CD4-positive, alpha-beta T cell treated with Interleukin-17A for 4 hours (primary cell): ENCODE measurements around the gene EGLN3.

Source experiments
- DNase-seq: peaks from one replicate; pipeline ENCODE4 v3.0.0-alpha.2; 2020; ENCODE audit warnings: mixed read lengths

Gene EGLN3

DNA sequence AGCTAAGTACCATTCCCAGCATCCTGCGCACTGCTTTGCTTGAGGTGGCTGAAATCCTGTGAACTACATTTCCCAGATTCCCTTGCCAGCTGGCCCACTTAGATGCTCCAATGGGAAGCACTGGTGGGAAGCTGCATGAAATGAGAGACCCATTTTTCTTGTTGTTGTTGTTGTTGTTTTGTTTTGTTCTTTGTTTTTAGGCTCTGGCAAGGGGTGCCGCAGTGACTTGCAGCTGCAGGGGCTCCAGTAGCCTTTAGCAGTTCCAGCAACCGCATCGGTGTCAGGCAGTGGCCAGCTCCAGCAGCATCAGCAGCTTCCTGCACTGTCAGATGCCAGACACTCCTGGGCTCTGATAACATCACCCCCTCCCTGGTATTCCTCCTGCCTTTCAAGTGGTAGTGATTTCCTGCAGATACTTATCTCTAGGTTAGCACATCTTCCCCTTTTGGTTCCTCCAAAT, 8.8 kb upstream of the EGLN3 start:
- DNase-seq, result no peak

DNA sequence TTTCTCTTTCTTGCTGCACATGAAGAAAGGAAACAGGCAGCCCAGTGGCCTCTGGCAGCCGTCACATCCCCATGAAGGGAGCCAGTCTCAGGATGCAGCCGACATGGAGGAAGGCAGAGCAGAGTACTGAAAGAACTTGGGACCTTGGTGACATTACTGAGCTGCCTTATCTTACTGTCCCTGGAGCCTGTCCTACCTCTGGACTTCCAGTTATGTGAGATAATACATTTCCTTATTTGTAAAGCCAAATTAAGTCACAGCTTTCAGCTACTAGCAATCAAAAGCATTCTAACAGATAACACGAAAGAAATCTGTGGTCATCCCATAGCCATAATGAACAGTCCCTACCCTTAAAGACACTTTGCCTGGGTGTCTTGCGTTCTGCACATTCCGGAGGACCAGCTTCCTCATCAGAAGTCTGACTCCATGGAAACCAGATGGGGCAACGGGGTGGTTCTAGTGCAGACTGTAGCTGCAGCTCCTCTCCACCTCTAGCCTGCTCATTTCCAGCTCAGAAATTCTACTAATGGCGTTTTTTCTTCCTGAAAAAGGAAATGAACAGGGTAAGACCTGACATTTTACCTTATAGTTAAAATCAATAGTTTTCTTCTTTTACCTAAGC, 7.8 kb upstream of the EGLN3 start:
- no peak for DNase-seq

DNA sequence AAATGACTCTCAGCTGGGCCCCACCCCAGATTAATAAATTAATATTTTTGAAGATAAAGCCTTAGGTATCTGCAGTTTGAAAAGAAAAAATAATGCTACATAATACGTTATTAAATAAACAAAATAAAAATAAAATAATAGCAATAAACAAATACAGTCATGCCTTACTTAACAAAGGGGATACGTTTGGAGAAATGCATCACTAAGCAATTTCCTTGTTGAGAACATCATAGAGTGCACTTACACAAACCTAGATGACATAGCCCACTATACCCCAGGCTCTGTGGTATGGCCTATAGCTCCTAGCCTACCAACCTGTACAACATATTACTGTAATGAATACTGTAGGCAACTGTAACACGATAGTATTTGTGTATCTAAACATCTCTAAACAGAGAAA, 7.1 kb upstream of the EGLN3 start:
- no peak for DNase-seq

DNA sequence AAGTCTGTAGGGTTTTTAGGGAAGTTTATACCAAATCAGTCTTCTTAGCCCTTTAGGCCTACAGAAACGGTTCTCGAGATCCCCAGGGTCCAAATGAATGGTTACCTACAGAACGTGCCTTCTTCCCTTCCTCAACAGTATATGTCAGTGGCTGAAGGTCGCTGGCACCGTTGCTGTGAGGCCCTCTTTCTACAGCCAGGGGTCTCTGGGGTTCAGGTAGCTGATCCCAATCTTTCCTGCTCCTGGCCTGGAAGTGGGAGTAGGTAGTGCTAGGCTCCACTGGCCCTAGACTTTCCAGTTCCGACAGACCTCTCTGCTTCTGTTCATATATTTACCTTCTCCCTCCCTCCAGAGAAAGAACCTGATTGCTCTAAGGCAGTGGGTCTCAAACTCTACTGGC, 6.4 kb upstream of the EGLN3 start:
- no peak for DNase-seq

DNA sequence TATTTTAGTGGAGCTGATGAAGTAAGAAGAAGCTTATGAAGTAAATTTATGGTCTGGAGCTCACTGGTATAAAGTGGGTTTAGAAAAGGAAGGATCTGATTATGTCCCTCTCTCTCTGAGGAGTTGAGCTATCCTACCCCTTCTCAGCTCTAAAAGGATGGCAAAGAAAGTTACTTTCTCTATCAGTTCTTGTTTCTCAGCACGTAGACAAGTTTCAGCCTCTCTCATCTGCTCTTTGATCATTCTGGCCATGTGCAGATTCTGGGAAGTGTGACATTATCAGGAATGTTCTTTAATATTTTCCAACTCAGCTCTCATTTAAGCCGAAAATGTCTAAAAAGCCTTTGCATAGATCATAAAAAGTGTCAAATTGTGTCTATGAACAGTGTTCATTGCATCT, 5.8 kb upstream of the EGLN3 start:
- no peak for DNase-seq

DNA sequence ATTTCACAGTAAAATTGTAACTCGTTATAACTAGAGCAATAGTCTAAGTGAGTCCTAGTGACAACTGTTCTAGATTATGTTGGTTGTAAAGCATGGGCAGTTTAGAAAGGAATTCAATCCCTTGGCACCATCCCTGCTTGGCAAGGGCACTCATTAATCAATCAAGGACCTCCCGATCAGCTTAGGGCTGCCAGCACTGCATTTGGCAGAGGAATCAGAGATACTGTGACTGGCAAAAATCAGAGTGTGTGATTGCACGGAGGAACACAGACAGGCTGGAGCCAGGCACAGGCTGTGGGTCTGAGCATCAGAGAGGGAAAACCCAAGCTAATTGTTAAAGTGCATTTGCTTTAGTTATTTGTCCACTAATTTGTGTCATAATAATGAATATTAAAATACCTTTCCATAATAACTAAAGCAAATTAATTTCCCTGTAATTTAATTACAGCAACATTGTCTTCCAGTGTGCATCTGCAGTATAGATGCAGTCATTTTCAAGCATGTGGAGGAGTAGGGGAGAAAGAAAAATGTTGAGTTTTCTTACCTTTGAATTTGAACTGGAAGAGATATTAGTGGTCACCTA, 3.2 kb upstream of the EGLN3 start:
- DNase-seq, result no peak

DNA sequence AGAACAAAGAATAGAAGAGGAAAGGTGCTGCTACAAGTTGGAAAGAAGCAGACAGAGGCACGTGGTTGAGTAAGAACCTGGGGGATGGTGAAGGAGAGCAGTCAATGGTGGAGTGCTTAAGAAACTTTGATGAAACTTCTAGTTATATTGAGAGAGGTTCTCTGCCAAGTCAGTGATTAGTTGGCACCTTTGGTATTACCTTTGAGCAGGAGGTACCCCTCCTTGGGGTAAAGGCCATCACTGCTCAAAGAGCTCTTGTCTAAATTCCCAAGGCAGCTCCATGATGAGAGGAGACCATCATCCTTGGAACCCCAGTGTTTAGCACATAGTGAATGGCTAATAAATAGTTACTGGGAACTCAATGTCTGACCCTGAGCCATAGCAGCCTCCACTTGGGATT, 1.7 kb upstream of the EGLN3 start:
- no peak for DNase-seq

DNA sequence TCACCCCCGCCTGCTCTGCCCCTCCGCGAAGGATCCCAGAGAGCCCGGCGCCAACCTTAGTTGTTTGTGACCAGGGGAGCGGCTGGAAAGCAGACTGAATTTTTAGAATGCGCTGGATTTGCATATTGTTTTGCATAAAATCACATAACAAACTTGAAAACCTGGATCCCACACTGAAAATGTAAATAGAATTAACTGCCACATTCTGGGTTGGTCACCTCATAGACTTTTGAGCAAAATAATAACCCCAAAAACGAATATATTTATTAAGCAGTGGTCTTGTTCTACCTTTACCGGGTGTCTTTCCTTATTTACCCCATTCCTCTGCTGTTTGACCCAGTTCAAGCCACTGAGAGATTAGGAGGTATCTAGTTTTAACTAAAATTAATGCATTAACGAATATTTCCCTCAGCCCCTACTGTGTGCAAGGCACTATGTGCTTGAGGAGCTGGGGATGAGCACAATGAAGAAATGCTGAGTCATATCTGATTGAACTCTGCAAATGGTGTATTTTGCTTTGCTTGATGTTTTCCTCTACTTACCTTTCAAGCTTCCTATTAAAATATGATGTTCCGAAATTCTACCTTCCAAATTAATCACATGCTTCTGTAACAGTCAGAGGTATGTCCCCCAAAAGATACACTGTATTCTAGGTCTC, 438 bp upstream of the EGLN3 start:
- no peak for DNase-seq

DNA sequence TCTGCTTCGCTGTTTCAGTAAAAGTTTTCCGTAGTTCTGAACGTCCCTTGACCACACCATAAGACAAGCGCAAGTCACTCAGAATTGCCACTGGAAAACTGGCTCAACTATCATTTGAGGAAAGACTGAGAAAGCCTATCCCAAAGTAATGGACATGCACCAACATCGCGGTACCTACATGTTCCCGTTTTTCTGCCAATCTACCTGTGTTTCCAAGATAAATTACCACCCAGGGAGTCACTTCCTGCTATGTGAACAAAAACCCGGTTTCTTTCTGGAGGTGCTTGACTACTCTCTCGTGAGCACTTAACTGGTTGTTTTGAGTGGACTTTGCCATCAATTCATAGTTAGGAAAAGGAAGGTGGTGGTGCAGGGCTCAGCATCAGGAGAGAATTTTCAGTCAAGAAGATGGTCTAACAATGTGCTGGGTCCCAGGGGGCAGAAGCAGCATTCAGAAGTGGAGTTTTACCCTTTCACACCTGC, 1.4 kb downstream of the EGLN3 start:
- DNase-seq, result no peak

DNA sequence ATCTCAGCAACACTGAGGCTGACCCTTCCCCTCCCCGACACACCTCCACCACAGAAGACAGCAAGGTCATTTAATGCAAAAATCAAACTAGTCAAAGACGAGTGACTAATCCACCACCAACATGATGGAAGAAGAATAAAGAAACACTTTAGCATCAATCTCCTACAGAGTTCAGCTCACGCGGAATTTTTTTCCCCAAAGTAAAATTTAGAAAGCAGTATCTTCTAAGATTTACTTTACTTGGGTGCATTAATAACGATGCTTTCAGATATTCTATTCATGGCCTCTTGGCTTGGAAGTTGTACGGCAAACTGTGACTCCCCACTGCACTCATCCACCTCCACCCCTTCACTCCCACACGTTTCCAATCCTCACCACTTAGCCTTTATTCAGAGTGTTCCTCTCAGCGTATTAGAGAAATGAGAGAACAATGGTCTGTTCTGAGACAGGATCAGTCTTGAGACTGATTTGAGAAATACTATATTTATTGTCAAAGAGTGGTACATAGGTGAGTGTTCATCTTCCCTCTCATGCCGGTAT, 1.9 kb downstream of the EGLN3 start:
- DNase-seq, result no peak

DNA sequence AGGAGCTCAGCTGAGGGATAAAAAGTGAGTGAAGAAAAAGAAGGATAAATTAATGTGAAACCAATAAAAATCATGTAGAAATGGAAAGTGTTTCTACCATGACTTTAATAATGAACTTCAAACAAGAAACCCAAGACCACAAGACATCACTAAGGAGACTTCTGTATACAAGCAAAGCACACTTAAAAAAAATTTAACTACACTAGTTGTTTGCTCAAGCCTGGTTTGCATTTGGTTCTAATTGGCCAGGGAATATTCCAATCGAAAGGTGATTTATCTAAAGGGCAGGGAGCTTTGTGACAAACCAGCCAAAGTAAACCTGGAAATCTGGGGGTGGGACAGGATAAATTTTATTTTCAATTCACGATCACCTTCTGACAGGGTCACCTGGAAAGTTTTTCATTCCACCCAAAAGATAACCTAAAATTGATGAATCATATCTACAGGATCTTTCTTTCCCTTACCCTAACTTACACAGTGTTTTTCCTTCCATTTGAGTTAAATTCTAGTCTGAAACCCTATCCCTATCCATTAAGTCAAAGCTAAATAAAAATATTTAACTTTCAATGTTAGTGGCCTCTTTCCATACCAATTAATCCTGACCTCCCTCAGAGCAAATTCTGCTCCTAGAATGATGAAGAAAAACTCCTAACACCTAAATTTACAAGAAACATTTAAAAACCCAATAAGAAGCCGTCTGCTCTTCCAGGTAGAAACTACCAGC, 2.6 kb downstream of the EGLN3 start:
- DNase-seq, result no peak

DNA sequence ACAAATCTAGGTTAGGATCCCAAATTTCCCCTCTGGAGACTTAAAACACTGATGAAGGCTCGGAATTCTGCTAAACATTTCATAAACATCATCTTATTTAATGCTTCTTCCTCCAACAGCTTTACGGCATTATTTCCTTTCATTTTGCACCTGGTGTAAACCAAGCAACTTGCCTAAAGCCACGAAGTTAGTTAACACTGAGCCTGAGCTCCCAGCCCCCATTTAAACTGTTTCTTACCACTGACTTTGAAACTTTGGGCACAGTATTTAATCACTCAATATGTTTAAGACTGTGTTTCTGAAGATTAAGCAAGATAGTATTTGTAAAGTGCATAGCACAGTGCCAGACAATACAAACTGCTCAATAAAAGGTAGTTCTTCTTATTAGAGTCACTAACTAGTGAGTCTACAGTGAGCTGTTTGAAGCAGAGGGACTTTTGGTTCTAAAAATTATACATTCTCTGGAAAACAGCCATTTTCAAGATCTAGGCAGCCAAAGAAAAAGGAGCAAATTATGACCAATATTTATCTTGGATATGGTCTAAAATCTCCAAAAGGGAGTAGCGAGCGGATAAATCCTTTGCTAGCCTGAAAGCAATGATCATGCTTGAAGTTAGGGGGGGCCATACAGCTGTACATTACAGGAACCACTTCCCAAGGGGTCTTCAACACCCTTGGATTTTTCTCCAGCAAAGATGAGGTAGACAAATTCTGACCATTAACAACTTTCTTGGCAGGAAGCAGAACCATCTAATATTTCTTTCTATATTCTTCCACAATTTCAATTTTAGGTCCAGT, 4.0 kb downstream of the EGLN3 start:
- DNase-seq, result no peak

DNA sequence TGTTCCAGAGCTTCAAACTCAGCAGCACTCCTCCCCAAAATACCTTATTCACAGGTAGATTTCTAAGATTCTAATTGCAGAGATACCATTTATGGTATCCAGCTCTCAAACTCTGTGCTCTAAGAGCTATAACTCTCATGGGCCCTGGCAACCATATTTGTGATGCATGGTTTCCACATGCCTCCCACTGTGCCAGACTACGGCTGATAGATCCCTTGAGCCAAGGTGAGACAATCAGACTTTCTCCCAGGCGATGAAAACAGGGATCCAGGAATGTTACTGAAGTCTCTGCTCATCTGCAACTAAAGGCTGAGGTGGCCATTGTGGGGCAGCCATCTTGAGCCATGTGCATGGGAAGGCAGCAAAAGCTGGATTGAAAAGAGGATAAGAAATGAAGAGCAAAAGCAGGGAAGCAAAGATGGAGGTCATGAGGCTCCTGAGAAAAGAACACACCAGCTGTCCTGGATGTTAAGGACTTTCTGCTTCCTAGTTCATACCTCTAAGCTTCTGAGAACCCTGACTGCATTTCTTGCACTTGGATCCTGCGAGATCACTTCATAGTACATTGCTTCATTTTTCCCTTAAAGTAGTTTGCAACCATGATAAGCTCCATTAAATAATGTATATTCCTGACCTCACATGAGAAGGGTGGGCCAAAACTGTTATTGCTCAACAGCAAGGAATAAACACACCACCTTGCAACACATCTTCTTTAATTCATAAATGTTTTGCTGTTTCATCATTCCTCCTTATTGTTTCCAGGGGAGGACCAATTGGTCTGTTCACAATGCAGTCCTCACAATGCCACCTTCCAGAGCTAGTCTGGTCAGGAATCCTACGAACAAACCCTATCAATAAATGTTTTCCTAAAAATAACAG, 5.4 kb downstream of the EGLN3 start:
- no peak for DNase-seq

DNA sequence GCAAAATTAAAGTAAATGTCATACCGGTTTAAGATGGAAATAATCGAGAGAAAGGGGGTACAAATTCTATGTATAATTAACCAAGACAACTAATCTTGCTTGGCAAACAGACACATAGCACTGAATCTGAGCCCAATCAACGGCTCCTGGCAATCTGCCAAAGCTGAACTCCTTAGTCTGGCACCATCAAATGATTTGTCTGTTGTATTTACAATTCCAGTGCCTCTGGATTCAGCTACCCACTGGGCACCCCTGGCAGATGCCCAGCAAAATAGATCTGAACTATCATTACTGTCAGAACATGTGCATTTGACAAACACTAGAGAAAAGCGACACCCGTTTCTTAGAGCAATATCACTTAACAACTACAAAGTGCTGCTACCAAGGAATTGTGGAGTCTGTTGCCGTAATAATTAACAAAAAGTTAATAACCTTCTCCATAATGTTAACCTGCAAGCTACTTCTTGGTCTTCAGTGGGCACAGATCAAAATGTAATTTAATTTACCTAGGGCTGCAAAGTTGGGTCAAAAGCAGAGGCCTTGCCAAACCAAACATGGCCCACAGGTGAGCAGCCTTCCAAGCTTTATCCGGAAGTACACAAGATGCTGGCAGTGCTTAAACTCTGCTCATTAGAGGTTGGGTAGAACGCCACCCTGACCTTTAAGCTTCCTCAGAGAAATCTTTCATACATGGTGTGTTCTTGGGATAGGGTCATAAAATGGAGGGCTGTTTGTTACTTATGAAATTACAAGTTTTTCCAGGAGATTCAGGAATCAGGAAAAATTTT, 7.6 kb downstream of the EGLN3 start:
- no peak for DNase-seq

DNA sequence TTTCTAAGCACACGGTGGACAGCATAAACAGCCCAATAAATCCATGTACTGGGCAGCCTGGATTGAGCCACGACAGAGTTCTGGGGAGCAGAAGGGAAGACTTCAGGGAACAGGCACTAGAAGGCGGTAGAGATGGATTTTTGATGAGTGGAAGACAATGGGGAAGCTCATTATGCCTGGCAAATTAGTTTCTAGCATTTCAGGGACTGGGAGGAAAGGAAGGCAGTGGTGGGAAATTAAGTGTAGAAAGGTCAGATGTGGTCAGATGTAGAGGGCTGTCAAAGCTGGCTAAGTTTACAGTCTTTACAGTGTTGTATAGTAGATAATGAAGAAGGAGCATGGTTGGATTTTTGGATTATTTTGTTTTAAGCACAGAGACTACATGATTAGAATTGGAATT, 9.2 kb downstream of the EGLN3 start:
- DNase-seq, result no peak

DNA sequence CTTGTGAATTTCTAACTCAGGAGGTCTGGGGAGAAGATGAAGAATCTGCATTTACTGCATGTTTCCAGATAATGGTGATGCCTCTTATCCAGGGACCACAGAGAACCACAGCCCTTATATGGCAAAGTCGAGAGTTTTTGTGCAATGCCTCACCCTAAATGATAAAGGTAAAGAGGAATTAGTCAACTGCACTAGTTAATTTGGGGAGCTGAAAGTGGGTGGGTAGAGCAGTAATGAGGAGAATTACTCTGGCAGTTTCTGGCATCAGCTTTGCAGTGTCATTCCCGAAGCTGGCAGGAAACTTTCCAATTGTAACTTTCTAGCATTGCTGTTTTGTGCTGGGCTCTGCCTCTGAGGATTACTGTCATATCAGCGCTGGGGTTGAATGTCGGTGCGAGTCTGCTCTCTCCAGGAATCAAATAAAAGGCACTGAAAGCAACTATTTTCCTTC, 10.3 kb downstream of the EGLN3 start:
- DNase-seq, result no peak

DNA sequence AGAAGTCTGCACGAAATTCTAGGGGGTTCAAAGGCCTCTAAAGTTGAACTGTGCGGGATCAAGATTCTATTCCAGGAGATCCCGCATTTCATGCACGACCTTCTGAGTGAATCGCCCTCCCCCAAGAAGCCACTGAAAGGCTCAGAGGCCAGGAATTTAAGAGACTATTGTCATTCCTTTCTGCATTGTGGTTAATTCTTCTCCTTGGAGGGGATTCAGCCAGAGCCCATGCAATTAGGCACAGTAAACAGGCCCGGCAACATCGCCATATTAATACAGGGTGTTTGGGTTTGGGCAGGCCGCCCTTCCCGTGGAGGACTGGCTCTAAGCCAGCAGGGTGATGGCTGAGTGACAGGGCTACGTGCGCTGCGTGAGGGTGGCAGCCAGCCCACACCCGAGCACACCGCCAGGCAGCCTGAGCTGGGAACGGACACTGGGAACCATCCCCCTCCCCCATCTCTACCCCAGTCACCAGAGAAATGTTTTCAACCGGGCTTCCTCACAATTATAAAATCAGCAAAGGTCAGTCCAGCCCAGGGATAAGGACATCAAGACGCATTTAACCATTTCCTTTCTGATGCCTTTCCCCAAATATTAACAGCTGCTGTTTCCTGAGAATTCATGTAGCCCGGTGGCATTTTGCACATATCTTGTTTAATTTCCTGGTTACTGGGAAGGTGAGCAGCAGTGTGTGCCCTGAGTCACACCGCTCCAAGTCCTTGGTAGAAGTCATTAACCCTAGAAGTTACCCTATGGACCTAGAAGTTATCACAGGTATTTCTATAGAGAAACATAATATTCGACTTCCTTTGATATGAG, 12.5 kb downstream of the EGLN3 start:
- no peak for DNase-seq

DNA sequence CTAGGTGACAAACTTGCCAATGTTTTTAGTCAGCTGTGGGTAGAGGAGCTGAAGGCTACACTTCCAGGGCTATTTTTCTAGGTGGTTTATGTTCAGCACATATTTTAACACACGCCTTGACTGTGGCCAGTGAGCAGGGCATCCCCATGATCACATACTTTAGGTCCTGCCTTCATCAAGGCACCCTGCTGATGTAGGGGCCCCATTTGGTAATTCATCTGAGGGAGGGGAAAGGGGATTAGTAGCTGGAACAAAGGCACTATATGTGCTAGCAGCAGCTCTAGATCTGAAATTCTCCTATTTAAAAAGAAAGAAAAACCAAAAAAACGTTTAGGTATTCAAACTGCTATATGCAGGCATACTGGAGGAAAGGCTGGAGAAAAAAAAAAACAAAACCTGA, 14.5 kb downstream of the EGLN3 start:
- DNase-seq, result no peak

DNA sequence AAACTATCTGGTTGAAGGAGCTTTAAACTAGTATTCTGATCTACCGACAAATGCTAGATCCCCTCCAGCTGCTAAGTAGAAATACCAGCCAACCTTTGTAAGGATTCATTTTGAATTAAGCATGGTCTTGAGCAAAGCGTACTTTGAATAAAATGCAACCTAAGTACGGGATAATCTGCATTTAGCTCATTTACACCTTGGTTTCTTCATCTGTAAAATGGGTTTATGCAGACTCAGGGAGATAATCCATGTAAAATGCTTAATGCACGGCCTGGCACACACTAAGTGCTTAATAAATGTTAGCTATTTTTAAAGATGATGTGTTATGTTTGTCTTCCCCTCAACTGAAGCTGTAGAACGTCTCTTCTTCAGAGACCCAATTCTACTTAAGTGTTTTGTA, 15.9 kb downstream of the EGLN3 start:
- no peak for DNase-seq
